HPDE6-E6E7 (cell line): Measurements from ENCODE around the gene CEP131.
"Not testable (repeated sequence)": the region's sequence is repeated elsewhere in the genome, so short reads cannot be mapped to it uniquely, and the experiment has no call there.

ENCODE experiments used
- DNase-seq: peaks from one replicate; pipeline ENCODE4 v3.0.0; 2011; ENCODE audit warnings: missing footprints; ENCODE audit errors: extremely low spot score

Gene CEP131

DNA sequence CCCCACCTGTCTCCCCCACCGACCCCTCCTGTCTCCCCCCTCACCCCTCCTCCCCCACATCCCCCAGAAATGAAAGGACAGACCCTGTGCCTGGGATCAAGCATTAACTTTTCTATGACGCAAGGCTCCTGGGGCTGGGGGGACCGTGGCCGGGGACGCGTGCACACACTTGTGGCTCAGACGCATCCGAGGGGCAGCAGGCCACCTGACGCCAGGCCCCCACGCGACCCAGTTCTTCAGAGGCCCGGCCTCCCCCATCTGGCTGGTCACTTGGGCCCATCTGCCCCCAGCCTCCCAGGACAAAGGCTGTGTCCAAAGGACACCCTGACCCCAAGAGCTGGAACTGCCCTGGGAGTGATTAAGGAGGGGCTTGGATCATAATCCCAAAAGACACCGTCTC lies 71.5 kb downstream of the CEP131 start:
- no peak for DNase-seq

DNA sequence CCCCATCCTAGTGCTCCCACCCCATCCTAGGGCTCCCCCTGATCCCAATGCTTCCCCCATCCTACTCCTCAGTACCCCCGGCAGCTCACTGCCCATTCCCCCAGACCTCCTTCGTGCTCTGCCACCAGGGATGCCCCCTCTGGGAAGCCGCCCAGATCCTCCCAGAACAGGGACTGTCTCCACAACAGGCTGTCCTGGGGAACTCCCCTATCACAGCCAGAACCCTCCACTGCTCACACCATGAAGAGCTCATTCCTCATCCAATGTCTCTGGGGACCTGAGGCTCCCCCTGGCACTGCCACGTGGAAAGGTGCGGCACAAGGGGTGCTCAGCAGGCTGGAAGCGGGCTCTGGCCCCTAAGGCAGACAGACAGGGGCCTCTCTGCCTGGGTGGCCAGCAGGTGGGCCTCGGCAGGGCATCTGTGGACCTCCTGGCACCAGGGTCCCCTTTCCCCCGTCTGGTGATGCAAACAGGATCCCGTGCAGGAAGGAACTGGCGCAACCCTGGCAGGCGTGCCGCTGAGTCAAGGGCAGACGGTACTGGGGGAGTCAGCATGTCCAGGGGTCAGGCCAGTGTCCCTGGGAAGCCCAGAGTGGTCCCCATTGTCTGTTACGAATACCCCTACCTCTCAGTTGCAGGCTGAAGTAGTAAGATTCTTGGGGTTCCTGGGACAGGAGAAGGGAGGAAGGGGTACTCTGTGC lies 72.2 kb downstream of the CEP131 start:
- DNase-seq = no peak

DNA sequence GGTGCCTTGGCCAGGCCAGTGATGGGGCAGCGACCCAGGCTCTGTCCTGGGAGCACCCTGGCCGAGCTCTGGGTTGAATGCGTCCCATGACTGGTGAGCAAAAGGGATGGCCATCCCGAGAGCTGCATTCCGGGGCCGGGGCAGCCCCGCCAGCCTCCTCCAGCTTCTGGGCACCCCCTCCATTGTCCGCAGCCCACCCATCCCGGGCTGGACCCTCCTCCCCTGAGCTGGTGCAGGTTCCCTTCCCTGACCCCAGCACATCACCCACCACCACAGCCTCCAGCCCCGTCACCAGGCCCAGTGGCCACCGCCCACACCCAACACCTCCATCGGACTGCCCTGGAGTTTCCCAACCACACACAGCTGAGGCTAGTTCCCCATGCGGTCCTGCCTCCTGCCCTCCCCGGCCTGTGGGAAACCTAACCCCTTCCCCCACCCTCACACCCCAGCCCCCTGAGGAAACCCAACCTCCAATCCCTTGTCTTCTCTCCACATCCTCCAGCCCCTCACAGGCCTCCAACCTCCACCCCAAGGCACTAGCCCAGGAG lies 73.7 kb downstream of the CEP131 start:
- DNase-seq = no peak

DNA sequence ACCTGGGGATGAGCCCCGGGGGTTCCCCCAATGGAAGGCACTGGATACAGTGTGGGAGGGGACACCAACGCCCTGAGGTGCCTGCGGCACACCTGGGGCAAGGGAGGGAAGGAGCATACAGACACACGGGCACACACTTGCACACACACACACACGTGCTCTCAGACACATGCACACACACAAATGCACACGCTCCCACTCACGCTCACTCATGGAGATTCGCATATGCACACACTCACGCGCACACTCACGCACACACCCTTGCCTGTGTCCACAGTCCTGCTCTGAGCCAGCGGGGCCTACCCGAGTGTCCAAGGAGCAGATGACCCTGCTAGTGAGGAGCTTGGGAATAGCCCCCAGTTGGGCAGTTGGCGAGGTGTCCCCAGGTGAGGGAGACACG lies 74.2 kb downstream of the CEP131 start:
- no peak for DNase-seq

DNA sequence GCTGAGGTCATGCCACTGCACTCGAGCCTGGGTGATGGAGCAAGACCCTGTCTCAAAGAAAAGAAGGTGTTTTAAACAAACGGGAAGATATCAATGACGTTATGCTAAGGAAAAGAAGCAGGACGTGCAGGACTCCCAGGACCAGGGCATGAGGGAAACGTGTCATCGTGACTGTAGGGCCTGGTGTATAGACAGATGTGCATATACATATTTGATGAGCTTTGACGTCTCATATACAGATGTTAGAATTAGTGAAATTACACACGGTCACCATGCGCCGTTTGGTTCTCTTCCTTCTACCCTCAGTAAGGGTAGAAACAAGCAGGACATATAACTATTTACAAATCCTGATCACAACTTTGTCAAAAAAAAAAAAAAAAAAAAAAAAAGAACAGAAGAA lies 75.1 kb downstream of the CEP131 start:
- DNase-seq = no peak

DNA sequence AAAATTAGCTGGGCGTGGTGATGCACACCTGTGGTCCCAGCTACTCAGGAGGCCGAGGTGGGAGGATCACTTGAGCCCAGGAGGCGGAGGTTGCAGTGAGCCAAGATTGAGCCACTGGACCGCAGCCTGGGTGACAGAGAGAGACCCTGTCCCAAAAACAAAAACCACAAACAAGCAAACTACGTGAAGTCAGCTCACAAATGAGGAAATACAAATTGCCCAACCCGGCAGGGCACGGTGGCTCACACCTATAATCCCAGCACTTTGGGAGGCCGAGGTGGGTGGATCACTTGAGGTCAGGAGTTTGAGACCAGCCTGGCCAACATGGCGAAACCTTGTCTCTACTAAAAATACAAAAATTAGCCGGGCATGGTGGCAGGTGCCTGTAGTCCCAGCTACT lies 76.6 kb downstream of the CEP131 start:
- DNase-seq = not testable (repeated sequence)

DNA sequence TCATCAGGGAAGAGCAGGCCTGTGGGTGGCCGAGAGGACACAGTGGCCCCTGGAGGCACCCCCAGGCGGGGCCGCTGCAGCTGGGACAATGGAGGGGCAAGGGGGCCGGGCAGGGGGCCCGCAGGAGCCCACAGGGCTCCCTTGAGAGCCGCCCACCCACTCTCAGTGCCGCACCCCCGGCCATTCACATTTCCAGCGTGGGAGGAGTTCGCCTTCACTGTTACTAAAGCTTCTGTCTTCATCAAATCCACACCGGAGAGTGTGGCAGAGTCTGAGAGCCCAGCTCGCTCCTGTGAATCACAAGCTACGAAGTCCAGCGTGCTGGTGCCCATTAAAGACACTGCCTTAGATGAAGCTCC lies 78.4 kb downstream of the CEP131 start:
- no peak for DNase-seq

DNA sequence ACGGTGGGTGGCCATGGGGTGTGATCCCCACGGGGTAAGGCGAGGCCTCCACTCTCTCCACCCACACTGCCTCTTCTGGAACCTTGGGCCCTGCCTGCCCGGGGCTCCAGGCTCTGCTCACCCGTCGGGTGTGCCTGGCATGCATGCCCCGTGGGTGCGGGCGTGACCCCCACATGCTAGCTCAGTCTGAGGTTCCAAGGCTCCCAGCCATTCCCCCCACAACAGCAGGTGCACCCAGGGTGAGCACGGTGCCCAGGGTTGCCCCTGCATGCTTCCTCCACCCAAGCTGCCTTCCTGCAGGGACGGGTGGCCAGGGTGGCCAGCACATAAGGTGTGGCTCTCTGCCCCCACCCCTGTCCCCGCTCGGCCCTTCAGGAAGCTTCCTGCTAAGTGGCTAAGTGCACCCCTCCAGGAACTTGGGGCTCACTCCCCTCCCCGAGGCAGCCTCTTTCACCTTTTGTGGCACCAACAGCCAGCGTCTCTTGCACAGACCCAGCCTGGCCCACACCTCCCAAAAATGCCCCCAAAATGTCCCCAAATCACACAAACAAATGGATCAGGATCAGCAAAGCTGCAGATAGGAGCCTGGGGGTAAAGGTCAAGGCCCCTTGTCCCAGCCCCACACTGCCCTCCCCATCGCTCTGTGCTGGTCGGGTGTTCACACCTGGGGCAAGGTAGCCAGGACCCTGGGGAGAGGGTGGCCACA lies 78.9 kb downstream of the CEP131 start:
- DNase-seq = no peak

DNA sequence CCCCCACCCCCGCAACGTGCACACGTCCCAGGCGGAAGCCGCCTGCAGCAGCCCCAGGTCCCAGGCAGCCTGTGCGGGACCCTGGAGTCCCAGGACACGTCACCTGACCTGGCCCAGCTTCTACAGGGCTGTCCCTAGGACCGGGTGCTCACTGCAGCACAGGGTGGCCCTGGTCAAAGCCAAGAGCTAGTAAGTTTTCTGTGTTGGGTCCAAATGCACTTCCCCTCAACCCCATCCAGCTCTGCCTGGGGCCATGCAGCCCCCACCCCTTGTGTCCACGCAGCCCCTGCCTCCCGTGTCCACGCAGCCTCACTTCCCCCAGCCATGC lies 79.6 kb downstream of the CEP131 start:
- DNase-seq = no peak

DNA sequence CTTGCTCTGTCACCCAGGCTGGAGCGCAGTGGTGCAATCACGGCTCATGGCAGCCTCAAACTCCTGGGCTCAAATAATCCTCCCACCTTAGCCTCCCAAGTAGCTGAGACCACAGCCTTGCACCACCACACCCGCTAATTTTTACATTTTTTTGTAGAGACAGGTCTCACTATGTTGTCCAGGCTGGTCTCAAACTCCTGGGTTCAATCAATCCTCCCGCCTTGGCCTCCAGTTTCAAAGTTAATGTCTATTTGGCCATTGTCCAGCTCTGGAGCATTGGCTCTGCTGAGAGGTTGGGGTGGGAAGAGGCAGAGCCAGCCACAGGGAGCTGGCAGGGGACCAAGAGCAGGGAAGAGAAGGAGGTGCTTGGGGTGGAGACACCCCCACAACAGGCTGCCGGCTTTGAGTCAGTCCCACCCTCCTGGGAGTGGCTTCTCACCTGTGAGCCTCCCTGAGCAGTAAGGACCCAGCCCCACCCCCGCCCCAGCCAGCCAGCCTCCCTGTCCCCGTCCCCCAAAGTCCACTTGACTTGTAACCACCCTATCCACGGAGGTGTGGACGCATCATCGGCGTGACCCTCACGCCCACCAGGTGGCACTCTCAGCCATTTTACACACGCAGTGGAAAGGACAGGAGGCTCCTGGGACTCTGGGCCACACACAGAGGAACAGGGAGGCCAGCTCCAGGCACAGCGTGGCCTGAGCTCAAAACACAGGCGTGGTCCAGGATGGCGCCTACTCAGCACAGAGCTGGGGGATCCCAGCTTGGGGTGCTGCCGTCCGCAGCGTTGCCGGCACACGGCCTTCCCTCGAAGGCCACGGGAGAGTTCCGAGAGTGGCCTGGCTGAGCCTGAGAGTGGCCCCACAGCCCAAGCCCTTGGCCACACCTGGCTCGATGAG lies 80.2 kb downstream of the CEP131 start:
- DNase-seq = peak; percentile 58

DNA sequence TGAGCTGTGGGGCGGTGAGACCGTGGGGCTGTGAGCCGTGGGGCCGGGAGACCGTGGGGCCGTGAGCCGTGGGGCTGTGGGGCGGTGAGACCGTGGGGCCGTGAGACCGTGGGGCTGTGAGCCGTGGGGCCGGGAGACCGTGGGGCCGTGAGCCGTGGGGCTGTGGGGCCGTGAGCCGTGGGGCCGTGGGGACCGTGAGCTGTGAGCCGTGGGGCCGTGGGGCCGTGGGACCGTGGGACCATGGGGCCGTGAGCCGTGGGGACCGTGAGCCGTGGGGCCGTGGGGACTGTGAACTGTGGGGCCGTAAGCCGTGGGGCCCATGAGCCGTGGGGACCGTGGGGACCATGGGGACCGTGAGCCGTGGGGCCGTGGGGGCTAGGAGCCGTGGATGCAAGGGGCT lies 82.1 kb downstream of the CEP131 start:
- DNase-seq = no peak

DNA sequence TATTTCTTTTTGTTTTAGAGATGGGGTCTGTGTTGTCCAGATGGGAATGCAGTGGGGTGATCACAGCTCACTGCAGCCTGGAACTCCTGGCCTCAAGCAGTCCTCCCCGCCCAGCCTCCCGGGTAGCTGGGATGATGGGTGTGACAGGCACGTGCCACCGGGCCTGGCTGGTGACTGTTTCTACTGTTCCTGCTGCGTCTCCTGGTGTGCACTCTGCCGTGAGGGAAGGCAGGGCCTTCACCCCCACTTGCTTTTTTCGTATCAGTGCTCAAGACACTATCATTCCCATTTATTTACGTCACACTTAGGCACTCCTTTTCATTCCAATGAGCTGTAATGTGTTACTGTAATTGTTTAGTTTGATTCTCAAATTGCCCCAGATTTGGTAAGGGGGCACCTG lies 82.7 kb downstream of the CEP131 start:
- no peak for DNase-seq
